H1 (cell line): ENCODE measurements around the gene STK36.

Experiments used
- CBX8 ChIP-seq: fragments of 300-800, 300-1000 bp; sonication (generic); IDR thresholded peaks from 2 replicates; pipeline ENCODE4 v1.7.1; 2016; ENCODE audit warnings: low read depth, low read length, borderline replicate concordance
- CTCF ChIP-seq, 3 experiments: IDR thresholded peaks; 1 replicate in 2 of 3; 2 replicates in 1 of 3; pipeline versions ENCODE4 v1.5.1 to v1.6.1; 2011; ENCODE audit warnings: low read length in 3 of 3, mild to moderate bottlenecking in 3 of 3, inconsistent platforms in 2 of 3, low read depth in 1 of 3, moderate library complexity in 1 of 3; ENCODE audit not compliant: insufficient read depth in 1 of 3; ENCODE audit errors: control extremely low read depth in 1 of 3
- EZH2 ChIP-seq: fragments of 200-600 bp; sonication (generic); IDR thresholded peaks from 2 replicates; pipeline ENCODE4 v1.7.1; 2012; ENCODE audit warnings: low read depth, mild to moderate bottlenecking, moderate library complexity, low read length, inconsistent platforms; ENCODE audit not compliant: severe bottlenecking
- POLR2A ChIP-seq, 2 experiments: IDR thresholded peaks; 1 replicate in 1 of 2; 2 replicates in 1 of 2; pipeline ENCODE4 v1.6.1; 2011; ENCODE audit warnings: low read depth in 2 of 2, low read length in 2 of 2, mild to moderate bottlenecking in 2 of 2; ENCODE audit errors: control extremely low read depth in 1 of 2
- POLR2AphosphoS5 ChIP-seq: IDR thresholded peaks from 2 replicates; pipeline ENCODE4 v1.6.1; 2011; ENCODE audit warnings: low read depth, low read length
- POU5F1 ChIP-seq: IDR thresholded peaks from 2 replicates; pipeline ENCODE4 v1.6.1; 2011; ENCODE audit warnings: low read depth, mild to moderate bottlenecking, low read length, moderate library complexity
- SAP30 ChIP-seq: fragments of 300-600 bp; sonication (generic); IDR thresholded peaks from 2 replicates; pipeline ENCODE4 v1.7.1; 2012; ENCODE audit warnings: low read length, moderate library complexity, mild to moderate bottlenecking, inconsistent platforms; ENCODE audit not compliant: insufficient read depth, insufficient replicate concordance
- TAF1 ChIP-seq: IDR thresholded peaks from 2 replicates; pipeline ENCODE4 v1.6.1; 2011; ENCODE audit warnings: mild to moderate bottlenecking, low read depth, low read length
- YY1 ChIP-seq: IDR thresholded peaks from 2 replicates; pipeline ENCODE4 v1.6.1; 2011; ENCODE audit warnings: low read depth, mild to moderate bottlenecking, low read length
- ZNF274 ChIP-seq: IDR thresholded peaks from 2 replicates; pipeline ENCODE4 v1.7.0; 2012; ENCODE audit warnings: low read length, borderline replicate concordance; ENCODE audit errors: extremely low read depth
- TF ChIP-seq, protein P1 (sequence below): IDR thresholded peaks from 2 replicates; pipeline ENCODE4 v1.6.1; 2011; ENCODE audit warnings: low read depth, mild to moderate bottlenecking, low read length; ENCODE audit not compliant: insufficient read depth
- TF ChIP-seq, protein P2 (sequence below): IDR thresholded peaks from 2 replicates; pipeline ENCODE4 v1.6.1; 2012; ENCODE audit warnings: inconsistent platforms
- TF ChIP-seq, protein P3 (sequence below): IDR thresholded peaks from 2 replicates; pipeline ENCODE4 v1.6.1; 2011; ENCODE audit warnings: low read length, improper control_type of control experiment

DNA sequence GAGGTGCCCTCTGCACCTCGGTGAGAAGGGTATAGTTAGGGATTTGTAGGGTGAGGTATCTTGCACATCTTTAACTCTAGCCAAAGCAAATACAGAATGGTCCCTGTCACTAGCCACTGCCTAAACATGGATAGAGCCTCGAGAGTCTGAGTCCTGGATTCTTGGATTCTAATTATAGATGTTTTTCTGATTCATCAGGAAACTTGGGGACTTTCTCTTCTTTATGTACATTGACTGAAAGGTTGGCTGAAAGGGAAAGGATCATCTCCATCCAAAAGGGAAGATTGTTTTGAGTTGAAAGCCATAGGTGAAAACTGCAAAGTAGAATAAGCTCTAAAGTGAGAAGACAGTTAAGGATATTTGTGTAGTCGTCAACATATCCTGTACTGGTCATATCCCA is 8.2 kb downstream of the STK36 start:
- TF ChIP-seq CTCF (IDR thresholded peaks at IDR 0.05; ENCODE audit: control extremely low read depth in 1 of 3, insufficient read depth in 1 of 3, low read depth in 1 of 3, low read length in 3 of 3) = no peak
- no peak for TF ChIP-seq POLR2A (IDR thresholded peaks at IDR 0.05; ENCODE audit: control extremely low read depth in 1 of 2, low read depth in 2 of 2, low read length in 2 of 2)
- TF ChIP-seq, protein P1, sequence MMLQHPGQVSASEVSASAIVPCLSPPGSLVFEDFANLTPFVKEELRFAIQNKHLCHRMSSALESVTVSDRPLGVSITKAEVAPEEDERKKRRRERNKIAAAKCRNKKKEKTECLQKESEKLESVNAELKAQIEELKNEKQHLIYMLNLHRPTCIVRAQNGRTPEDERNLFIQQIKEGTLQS = no peak
- TF ChIP-seq YY1 = no peak
- TF ChIP-seq, protein P2, sequence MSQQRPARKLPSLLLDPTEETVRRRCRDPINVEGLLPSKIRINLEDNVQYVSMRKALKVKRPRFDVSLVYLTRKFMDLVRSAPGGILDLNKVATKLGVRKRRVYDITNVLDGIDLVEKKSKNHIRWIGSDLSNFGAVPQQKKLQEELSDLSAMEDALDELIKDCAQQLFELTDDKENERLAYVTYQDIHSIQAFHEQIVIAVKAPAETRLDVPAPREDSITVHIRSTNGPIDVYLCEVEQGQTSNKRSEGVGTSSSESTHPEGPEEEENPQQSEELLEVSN = no peak
- no peak for TF ChIP-seq EZH2
- TF ChIP-seq, protein P3, sequence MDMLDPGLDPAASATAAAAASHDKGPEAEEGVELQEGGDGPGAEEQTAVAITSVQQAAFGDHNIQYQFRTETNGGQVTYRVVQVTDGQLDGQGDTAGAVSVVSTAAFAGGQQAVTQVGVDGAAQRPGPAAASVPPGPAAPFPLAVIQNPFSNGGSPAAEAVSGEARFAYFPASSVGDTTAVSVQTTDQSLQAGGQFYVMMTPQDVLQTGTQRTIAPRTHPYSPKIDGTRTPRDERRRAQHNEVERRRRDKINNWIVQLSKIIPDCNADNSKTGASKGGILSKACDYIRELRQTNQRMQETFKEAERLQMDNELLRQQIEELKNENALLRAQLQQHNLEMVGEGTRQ = no peak
- TF ChIP-seq POU5F1 = no peak
- no peak for TF ChIP-seq TAF1
- no peak for TF ChIP-seq SAP30
- no peak for TF ChIP-seq POLR2AphosphoS5
- no peak for TF ChIP-seq ZNF274
- TF ChIP-seq CBX8 = no peak
